HG02973 (cell line): ENCODE results near the gene XKR8.
A peak's percentile ranks its signal among the peaks of the same experiment; 100 is the strongest.

ENCODE experiments used
- ATAC-seq: cut with Tn5 transposase; IDR thresholded peaks from one replicate; pipeline ENCODE4 v1.9.1; 2021; ENCODE audit warnings: moderate library complexity; ENCODE audit not compliant: unreplicated experiment

Gene XKR8, protein sequence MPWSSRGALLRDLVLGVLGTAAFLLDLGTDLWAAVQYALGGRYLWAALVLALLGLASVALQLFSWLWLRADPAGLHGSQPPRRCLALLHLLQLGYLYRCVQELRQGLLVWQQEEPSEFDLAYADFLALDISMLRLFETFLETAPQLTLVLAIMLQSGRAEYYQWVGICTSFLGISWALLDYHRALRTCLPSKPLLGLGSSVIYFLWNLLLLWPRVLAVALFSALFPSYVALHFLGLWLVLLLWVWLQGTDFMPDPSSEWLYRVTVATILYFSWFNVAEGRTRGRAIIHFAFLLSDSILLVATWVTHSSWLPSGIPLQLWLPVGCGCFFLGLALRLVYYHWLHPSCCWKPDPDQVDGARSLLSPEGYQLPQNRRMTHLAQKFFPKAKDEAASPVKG

DNA sequence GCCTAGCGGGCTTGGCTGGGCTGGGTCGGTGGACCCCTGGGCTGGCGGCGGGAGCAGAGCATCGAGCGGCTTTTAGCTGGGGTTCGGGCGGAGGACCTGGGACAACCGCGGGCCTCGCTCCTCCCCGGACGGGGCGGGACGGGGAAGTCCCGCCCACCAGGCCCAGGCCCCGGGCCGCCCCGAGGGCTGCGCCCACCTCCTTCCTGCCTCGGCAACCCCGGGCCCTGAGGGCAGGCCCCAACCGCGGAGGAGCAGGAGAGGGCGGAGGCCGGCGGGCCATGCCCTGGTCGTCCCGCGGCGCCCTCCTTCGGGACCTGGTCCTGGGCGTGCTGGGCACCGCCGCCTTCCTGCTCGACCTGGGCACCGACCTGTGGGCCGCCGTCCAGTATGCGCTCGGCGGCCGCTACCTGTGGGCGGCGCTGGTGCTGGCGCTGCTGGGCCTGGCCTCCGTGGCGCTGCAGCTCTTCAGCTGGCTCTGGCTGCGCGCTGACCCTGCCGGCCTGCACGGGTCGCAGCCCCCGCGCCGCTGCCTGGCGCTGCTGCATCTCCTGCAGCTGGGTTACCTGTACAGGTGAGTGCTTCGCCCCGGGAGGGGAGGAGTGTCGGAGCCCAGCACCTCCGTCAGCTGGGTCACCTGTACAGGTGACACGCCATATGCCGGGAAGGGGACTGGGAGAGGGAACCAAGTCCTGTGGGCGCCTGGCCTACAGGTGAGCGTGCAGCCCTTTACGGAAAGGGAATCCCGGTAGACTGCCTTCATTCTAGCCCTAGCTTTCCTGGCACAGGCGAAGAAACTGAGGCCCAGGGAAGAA is at the start of gene XKR8:
Gene XKR8, plus strand, starts transcription at position 182 of the 812 bp plus-strand sequence. Its CDS starts 97 bp downstream, at position 279.
- peak; percentile 82 for ATAC-seq

DNA sequence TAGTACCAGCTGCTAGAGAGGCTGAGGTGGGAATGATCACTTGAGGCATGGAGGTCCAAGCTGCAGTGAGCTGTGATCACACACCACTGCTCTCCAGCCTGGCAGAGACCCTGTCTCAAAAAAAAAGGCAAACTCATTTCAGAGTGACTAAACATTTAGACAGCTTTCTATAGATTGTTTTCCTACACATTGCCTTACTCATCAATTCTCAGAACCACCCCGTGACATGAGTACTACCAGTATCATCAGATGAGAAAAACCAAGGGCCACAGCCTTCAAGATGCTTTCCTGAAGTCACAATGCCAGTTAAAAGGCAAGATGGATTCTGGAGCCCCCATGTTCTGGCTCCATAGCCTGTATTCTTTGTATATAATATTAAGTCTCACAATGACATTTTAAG is 47.3 kb upstream of the XKR8 start:
- no peak for ATAC-seq

DNA sequence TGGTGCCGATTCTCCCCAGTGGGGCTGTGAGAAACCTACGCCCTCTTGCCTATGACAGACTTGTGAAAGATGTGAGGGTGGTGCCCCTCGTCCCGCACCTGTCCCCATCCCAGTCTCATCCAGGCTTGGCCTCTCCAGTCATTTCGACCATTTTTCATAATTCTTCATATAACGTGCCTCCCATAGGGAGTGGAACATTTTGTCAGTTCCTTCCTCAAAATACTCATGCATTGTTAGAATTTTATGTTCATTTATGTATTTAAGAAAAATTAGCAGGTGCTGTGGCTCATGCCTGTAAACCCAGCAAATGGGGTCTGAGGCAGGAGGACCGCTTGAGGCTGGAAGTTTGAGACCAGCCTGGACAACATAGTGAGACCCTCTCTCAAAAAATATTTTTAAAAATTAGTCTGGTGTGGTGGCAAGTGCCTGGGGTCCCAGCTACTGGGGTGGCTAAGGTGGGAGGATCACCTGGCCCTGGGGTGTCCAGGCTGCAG is 44.6 kb upstream of the XKR8 start:
- ATAC-seq, result peak; percentile 3

DNA sequence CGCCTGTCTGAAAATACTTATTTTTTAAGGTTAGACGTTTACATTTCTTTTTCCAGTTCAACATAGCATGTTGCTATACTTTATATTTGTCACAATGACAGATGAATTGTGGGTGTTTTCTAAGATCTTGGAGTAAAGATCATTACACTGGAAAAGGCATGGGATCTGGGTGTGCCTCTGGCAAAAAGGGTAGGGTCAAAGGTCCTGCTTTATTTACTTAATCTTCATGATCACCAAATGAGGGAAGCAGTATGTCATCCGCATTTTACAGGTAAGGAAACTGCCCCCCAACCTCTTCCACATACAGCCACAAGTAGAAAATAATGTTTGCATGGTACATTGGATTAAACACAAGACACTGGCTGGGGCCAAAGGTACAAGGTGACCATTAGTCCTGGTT is 37.5 kb upstream of the XKR8 start:
- no peak for ATAC-seq

DNA sequence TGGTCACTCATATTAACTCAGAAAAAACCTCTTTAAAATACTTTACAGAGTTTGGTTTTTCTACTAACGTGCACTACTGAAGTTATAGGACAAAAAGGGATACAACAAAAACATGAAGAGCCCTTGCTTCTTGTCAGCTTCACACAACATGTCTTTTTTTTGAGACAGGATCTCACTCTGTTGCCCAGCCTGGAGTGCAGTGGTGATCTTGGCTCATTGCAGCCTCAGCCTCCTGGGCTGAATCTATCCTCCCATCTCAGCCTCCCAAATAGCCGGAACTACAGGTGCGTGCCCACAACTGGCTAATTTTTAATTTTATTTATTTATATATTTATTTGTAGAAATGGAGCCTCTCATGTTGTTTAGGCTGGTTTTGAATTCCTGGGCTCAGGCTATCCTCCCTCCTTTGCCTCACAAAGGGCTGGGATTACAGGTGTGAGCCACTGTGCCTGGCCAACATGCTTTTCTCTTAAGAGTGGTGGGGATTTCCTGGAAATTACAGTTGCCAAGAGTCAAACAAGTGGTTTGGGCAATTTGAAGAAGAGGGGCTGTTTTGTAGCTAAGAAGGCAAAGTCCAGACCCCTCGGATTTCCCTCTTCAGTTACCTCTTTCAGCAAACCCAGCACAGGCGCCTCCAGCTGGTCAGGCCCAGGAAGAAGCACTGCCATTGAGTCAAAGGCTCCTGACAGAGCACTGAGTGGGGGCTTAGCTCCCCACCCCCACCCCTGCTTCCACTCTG is 31.4 kb upstream of the XKR8 start:
- no peak for ATAC-seq

DNA sequence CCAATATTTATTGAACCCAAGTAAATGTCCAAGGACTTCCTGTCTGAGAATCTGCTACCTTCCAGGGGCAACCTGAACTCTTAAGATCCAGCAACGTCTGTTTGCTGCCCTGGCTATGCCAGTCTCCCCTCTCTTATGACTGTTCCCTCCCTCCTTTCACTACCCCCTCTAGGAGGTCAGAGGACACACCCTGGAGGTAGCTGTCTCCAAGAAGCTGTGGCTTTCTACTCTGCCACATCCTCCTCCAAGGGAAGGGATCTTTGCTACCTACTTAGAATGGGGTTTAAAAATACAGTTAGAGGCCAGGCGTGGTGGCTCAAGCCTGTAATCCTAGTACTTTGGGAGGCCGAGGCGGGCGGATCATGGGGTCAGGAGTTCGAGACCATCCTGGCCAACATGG is 28.6 kb upstream of the XKR8 start:
- no peak for ATAC-seq

DNA sequence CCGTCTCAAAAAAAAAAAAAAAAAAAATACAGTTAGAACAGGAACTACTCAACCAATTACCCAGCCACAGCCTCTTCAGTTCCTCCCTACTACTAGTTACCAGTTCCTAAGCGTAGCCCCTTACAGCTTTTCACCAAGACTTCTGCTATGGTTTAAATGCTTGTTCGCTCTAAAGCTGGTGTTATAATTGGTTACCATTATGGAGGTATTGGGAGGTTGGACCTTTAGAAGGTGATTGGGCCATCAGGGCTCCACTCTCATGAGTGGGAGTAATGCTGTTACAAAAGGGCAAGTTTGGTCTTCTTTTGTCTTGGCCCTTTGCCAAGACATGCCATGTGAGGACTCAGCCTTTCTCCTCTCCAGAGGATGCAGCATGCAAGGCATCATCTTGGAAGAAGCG is 28.0 kb upstream of the XKR8 start:
- no peak for ATAC-seq

DNA sequence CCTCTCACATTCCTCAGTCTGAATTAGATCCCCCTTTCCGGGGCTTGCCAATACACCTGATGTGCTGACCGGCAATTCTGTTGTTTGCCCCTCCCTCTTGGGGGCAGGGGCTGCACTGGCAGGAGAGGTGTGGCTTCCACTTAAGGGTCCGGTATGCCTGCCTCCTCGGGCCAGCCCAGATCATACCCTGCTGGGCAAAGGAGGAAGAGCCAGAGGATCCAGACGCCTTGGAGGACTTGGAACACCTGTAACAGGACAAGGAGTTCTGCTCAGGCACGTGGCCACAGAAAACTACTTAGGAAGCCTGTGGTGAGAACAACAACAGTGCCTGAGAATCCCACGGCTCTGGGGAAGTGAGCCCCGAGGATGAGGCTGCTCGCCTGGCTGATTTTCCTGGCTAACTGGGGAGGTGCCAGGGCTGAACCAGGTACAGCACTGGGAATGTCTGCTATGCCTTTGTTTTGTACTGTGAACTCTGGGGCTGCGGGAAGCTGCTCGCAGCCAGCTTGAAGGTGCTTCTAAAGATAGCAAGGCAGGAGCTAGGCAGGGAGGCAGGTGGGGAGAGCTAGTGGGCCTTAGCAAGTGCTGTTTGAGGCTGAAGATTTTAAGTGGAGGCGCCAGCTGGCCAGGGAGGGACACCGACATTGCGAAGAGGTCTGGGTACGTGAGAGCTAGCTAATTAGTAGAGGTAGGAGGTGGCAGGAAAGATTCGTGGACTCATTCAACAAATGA is 24.8 kb upstream of the XKR8 start, which contains the start of gene SMPDL3B:
Gene SMPDL3B, plus strand, starts transcription at position 183 of the 732 bp plus-strand sequence. Its CDS starts 184 bp downstream, at position 367.
- no peak for ATAC-seq

DNA sequence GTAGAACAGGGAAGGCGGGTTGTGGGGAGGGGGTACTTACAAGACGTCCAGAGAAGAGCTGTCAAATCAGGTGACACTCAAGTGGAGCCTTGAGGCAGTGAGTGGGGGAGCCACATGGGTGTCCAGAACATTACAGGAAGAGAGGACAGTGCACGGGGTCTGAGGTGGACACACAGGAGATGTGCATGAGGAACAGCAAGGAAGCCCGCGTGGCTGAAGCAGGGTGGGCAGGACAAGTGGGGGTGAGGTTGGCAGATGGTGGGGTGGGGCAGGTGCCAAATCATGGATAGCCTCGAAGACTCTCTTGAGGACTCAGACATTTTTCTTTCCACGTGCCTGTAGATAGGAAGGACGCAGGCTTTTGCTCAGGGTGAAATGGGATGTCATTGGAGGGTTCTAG is 24.1 kb upstream of the XKR8 start:
- ATAC-seq, result no peak

DNA sequence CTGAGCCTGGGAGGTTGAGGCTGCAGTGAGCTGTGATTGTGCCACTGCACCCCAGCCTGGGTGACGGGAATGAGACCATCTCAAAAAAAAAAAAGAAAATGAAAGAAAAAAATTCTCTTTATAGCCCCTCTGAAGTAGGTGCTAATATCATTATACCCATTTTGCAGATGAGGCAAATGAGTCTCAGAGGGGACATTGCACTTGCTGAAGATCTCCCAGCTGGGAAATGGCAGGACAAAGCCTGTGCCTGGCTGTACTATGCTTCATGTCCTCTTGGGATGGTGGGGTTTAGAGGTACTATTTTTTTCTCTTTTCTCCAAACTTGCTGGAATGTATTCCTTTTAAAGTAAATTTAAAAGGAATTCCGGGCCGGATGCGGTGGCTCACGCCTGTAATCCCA is 23.4 kb upstream of the XKR8 start:
- ATAC-seq, result no peak

DNA sequence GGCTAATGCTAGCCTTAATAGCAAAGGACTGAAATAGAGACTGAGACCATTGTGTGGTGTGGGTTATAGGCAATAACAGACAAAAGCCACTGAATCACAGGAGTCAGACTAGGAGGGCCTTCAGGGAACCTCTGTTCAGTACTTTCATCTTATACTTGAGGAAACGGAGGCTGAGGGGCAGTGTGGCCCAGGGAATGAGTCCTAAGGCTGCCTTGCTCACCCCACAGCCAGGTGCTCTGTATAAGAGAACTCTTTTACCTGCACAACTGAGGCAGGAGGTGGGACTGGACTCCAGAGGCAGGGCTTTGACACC is 22.3 kb upstream of the XKR8 start:
- no peak for ATAC-seq

DNA sequence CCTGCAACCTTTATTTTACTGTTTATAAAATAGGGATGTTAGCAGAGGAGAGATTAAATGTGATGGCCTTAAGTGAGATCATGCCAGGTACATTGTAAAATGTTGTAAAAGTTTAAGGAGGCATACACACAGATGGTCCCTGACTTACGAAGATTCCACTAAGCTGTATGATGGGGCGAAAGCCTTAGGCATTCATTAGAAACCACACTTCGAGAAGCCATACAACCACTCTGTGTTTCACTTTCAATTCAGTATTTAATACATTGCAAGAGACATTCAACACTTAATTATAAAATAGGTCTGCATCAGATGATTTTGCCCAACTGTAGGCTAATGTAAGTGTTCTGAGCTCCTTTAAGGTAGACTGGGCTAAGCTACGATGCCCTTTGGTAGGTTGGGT is 21.3 kb upstream of the XKR8 start:
- no peak for ATAC-seq

DNA sequence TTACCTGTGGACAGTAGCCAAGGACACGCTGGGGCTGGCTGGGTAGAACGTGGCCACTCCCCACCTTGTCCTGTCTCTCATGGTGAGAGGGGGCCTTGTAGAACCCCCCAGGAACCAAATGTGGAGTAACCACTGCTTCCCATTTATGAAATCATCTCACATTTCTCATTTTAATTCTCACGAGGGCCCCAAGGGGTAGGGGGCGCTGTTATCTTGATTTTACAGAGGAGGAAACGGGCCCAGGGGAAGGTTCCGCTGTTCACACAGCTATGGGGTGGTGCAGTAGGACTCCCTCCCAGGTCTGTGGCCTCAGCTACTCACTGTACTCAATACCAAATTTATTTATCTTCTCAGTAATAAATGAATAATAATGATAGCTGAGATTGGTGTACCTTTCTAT is 19.5 kb upstream of the XKR8 start:
- ATAC-seq, result no peak

DNA sequence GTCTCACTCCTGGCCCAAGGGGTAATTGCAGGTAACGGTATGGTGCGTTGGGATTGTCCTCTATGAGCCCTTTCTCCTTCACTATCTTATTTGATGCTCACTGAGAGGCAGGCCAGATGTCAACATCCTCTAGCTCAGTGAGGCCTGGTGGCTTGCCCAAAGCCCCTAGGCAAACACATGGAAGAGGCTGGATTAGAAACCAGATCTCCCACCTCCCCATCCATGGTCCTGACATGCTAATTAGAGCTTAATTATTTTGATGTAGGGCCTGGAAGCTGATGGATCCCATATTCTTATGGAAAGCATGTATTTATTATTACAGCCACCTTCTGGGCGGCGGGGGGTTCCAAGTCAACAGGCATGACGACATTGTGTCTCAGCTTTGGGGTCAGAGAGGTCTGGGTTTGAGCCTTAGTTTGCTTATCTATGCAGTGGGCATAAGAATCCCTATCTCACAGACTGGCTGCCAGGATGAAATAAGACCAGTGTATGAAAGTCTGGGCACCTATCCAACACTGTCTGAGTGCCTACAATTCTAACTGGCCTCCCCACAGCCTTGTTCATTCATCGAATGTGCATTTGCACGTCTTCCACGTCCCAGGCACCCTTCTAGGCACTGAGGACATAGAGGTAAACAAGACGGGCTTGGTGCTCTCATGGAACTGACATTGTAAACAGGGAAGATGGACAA is 18.8 kb upstream of the XKR8 start:
- no peak for ATAC-seq

DNA sequence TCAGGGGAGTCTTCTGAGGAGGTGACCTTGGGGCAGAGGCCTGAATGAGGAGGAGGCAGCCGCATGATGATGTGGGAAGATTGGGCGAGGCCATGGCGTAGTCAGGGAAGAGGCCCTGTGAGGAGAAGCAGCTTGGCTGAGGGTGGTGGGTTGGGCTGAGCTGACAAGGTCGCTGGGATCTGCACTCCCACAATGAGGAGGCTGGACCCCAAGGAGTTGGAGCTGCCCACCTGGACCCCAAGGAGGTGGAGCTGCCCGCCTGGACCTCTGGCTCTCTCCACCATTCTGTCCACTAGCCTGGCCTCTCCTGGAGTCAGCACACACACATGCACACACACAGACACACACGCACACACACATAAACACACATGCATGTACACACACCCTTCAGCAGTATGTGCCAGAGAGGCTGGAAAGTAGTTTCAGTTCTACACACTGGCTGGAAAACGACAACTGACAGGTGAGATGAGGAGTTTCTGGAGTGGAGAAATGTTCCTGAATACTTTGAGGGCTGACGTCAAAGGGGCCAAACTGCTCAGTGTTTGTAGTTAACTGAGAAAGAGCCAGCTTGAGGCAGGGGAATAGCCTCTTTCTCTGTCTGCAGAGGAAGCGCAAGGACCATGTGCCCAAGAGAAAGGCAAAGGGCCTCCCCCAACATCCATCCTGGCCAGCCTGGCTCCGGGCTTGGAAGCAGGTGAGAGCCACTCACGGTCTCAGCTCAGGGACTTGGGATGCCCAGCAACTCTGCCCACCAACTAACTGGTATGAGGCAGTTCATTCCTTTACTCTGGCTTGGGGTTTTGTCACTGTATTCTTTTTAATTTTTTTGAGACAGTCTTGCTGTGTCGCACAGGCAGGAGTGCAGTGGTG is 17.9 kb upstream of the XKR8 start:
- ATAC-seq, result no peak

DNA sequence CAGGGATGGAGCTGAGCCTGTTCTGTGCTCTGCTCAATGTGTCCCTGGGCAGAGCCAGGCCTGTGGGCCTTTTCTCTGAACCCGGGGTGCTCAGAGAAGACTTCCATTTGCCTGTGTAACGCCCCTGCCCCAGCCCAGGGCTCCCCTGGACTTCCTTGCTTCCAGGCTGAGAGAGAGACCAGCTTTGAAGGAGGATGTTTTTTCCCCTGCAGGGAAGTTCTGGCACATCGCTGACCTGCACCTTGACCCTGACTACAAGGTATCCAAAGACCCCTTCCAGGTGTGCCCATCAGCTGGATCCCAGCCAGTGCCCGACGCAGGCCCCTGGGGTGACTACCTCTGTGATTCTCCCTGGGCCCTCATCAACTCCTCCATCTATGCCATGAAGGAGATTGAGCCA is 14.8 kb upstream of the XKR8 start:
- no peak for ATAC-seq

DNA sequence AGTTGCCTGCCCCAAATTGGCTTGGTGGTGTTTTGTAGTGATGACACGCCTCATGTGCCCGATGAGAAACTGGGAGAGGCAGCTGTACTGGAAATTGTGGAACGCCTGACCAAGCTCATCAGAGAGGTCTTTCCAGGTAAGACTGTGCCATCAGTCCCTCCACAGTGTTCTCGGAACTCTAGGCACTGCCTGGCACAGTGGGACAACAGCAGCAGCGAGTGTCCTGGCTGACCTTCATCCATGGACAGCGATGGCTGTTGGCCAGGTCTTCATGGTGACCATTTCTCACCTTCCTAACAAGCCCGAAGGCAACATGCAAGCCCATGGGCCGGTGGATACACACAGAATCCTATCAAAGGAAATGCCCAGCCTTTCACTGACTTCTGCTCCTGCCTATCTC is 10.7 kb upstream of the XKR8 start:
- no peak for ATAC-seq

DNA sequence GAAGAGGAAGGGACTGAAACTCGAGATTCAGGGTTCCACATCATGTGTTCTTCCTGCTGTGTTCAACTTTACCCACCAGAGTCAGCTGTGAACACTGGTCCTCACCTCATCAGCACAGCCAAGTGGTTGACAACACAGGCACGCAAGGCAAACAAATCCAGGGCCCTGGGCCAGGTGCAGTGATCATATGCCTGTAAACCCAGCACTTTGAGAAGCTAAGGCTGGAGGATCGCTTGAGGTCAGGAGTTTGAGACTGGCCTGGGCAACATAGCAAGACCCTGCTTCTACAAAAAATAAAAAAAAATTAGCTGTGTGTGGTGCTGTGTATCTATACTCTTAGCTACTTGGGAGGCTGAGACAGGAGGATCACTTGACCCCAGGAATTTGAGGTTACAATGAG is 8.4 kb upstream of the XKR8 start:
- ATAC-seq, result no peak

DNA sequence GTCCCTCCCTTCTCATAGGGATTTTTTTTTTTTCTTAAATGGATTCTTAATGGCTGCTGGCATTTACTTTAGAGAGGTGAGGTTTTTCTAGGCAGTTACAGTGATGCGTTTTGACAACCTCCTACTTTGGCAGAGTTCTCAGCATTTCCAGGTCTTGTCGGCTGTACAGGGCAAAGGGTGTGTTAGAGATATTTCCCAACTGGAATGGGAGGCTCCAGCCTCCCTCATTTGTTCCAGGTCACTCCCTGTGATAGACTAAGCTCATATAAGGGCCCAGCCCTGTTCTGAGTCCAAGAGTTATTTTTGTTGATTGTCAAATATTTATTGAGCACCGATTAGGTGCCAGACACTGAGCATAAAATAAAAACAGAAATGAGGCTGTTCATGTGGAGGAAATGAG is 7.6 kb upstream of the XKR8 start:
- no peak for ATAC-seq
